NCI-H1105 (cell line): ENCODE measurements around the gene IFT80.

ENCODE experiments used
- DNase-seq: peaks from one replicate; lab custom pipeline; 2025; lab: John Stamatoyannopoulos, UW

IFT80 gene

DNA sequence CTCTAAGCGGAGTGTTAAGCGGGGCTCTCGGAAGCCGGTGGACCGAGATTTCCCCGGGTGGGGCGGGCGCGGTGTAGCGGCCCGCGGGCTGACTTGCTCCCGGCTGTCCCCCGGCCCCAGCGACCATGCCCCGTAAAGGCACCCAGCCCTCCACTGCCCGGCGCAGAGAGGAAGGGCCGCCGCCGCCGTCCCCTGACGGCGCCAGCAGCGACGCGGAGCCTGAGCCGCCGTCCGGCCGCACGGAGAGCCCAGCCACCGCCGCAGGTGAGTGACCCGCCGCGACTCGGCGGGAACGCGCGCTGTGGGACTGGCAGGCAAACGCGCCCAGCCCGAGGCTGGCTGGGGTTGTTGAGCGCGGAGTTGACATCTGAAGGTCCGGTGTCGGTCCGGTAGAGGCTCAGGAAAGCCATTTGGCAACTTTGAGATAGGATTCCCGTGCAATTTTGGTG lies 1.7 kb upstream of the IFT80 start:
- peak; percentile 13 for DNase-seq

GRCh38 chr3:160400030-160400701 lies 1.1 kb upstream of the IFT80 start:
- DNase-seq: peak; percentile 54

- DNase-seq: no peak
Observed at GRCh38 chr3:160398820-160399124, 253 bp downstream of the IFT80 start.

GRCh38 chr3:160395297-160395696 lies 3.7 kb downstream of the IFT80 start:
- peak; percentile 14 for DNase-seq

DNA sequence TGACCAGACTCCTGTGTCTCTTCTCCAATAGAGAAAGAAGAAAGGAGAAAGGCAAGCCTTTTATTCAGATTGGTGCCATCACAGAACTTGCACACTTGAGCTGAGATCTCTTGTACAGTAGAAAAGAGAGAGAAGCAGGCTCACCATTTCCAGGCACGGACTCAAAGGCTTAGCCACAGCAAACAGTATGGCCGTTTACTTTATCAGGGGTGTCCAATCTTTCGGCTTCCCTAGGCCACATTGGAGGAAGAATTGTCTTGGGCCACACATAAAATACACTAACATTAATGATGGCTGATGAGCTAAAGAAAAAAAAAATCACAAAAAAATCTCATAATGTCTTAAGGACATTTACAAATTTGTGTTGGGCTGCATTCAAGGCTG lies 5.0 kb downstream of the IFT80 start:
- no peak for DNase-seq

DNA sequence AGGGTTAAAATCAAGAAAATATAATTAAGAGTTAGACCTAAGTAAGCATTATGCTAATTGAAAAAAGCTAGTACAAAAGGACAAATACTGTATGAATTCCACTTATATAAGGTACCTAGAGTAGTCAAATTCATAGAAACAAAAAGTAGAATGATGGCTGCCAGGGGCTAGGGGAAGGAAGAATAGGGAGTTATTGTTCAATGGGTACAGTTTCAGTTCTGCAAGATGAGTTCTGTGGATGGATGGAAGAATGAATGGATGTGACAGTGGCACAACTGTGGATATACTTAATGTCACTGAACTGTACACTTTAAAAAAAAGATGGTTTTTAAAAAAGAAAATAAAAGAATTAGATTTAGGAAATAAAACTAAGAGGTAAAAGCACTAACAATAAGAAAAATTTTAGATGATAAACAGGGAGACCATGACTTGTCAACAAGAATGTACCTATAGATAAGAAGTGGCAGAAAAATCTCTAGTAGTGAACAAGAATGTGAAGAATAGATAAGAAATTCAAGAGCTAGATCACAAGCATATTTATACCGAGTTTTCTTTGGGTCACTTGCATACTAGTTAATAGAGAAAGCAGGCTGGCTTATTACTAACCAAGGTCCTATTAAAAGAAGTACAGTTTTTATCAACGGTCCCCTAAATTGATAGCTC lies 5.5 kb downstream of the IFT80 start:
- no peak for DNase-seq

DNA sequence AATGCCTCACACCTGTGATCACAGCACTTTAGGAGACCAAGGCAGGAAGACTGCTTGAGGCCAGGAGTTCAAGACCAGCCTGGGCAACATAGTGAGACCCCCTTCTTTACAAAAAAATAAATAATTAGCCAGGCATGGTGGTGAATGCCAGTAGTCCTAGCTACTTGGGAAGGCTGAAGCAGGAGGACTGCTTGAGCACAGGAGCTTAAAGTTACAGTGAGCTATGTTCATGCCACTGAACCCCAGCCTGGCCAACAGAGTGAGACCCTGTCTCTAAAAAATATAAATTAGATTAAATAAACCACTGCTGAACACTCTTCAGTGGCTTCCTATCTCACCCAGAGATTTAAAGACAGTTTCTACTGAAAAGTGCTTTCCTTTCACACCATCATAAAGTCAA lies 6.2 kb downstream of the IFT80 start:
- no peak for DNase-seq

DNA sequence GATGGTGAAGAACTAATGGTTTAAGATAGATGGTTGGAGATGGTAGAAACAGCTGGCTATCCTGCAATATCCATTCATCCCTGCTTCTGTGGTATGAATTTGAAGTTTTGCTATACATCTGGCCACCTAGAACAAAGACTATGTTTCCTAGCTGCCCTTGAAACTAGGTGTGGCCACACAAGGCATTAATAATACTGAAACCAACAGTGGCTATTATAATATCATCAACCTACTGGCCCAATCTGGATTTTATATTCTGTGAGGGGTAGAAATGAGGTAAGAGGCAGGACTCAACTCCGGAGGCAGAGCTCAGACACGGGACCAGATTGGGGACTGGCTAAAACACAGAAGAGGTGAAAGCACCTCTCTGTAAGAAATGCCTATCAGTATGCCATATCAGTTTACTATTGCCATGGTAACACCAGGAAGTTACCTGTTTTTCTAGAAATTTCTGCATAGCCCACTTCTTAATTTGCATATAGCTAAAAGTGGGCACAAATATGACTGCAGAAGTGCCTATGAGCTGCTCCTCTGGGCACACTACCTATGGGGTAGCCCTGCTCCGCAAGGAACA lies 8.4 kb downstream of the IFT80 start:
- DNase-seq: no peak

GRCh38 chr3:160384639-160385318 lies 14.2 kb downstream of the IFT80 start:
- no peak for DNase-seq

DNA sequence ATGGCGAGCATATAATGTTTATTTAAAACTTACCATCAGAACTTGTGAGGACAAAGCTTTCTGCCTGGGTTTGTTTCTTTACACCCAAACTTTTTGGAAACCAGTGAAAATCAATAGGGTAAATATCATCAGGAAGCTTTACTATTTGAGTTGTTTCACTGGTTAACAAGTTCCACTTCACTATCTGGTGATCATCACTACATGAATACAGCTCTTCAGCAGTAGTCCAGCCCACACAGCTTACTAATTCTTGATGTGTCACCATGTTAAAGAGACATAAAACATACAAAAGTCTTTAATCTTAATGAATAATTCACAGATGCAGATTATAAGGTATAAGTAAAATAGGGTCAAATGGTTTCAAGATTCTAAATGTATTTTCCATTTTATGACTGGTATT lies 17.6 kb downstream of the IFT80 start:
- DNase-seq: no peak

DNA sequence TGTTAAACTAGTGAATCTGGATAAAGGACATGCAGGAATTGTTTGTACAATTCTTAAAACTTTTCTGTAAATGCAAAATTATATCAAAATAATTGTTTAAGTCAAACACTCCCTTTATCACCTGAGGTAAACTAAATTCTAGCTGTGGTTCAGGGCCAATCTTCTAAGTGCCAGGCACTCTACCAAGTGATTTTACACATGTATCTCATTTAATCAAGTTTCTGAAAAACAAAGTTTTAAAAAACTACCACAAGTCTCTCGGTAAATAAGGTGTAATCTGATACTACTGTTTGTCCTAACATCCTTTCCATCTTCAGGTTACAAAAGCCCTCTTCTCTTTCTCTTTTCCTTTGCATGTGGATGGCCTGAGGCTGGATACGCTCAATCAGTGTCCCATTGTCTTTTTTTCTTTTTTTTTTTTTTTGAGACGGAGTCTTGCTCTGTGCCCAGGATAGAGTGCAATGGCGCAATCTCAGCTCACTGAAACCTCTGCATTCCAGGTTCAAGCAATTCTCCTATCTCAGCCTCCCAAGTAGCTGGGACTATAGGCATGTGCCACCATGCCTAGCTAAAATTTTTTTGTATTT lies 19.3 kb downstream of the IFT80 start:
- no peak for DNase-seq

GRCh38 chr3:160378331-160379109 lies 20.5 kb downstream of the IFT80 start:
- DNase-seq: no peak

GRCh38 chr3:160376681-160377080 lies 22.3 kb downstream of the IFT80 start:
- DNase-seq: no peak

GRCh38 chr3:160374925-160375324 lies 24.1 kb downstream of the IFT80 start:
- DNase-seq: no peak

DNA sequence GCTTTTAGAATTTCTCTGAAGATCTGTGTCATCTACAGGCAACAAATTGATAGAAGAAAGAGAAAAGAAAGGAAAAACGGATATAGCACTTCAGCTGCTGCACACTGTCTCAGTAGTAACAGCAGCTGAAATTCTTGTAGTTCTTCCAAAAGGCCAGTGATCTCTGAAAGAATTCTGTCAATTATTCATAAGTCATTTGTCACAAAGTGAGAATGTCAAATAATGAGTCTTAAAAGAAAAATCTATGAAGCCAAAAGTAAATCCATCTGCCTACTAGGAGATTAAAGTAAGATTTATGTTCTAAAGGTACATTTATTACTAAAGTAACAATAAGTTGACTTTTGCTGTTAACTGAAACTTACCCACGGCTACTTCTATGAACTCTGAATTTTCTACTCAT lies 24.6 kb downstream of the IFT80 start:
- no peak for DNase-seq

GRCh38 chr3:160373655-160374054 lies 25.4 kb downstream of the IFT80 start:
- no peak for DNase-seq

DNA sequence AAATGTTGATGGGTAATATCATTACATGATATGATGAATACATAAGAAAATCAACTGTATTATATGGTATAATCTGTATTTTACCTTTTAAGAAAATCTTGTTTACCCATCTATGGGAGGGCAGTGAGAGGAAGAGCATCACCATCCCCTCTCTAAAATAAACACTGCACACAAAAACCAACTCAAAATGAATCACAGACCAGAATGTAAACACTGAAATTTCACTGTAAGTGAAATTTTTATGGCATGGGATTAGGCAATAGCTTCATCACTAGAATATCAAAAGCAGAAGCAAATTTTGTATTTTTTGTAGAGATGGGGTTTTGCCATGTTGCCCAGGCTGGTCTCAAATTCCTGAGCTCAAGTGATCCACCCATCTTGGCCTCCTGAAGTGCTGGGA lies 26.2 kb downstream of the IFT80 start:
- DNase-seq: no peak

DNA sequence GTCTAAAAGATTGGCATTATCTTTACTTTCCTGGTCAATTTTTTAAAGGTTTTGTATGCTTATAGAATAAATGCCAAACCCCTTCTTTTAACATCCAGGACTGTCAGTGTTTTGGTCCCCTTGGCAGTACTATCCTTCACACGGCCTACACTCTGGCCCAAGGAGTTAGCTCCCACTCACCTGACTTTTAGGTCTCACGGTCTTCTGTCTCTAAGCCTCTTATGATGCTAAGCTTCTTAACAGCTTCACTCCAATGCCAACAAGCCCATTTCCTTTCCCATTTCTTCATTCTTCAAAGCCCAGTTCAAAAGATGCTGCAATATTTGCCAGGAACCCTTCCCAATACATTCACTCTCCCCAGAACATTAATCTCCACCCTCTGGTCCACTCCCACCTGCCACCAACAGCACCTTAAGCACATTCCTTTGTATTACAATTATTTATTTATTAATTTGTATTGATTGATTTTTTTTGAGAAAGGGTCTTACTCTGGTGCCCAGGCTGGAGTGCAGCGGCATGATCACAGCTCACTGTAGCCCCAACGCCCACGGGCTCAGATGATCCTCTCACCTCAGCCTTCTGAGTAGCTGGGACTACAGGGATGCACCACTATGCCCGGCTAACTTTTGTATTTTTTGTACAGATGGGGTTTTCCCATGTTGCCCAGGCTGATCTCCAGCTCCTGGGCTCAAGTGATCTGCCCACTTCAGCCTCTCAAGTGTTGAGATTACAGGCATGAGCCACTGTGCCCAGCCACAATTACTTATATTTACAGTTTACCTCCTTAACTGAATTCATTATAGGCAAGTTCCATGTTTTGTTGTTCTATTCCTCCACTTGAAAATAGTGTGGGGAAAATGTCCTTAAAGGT lies 27.8 kb downstream of the IFT80 start:
- DNase-seq: no peak

- no peak for DNase-seq
Observed at GRCh38 chr3:160369784-160370183, 29.2 kb downstream of the IFT80 start.

- DNase-seq: no peak
Observed at GRCh38 chr3:160368804-160369203, 30.2 kb downstream of the IFT80 start.
